Stimulated activated CD4-positive, alpha-beta T cell treated with anti-CD3 and anti-CD28 coated beads, Interleukin-15, amount 100 ng/mL, for 1 hour (primary cell): ENCODE data around the gene PTPN5.

Experiments used
- DNase-seq, 2 donors: peaks; one replicate each; pipeline ENCODE4 v3.0.0-alpha.2; 2020; ENCODE audit warnings: low read depth in 1 of 2, low spot score in 1 of 2

Gene PTPN5

DNA sequence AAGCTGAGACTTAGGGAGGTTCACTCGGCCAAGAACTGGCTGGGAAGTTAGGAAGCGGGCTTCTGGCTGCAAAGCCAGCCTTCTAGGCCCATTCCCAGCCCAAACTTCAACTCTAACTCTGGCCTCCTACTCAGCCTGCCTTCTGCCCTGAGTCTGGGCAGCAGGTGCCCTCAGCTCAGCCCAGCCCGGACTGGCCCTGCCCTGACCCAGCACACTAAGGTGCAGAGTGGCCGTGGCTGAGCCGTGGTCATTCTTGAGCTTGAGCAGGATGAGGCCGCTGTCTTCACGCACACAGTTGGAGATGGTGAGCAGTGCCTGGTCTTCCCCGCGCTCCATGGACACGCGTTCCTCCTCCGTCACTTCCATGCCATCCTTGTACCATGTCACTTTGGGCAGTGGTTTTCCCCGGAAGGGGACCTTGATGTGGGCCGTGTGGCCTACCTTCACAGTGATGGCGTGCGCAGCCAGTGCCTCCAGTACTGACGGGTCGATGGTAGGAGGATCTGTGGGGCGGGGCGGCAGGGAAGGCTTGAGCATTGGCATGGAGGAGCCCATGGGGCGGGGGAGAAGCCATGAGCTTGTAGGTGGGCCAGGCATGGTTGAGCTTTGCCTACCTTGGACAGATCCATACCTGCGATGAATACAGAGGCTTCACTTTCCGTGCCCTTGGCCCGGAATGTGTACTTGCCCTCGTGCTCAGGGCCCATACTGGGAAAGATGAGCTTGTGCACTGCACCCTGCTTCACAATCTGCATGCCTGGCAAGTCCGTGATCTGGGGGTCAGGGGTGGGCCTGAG, 77.8 kb downstream of the PTPN5 start:
- DNase-seq: no peak

DNA sequence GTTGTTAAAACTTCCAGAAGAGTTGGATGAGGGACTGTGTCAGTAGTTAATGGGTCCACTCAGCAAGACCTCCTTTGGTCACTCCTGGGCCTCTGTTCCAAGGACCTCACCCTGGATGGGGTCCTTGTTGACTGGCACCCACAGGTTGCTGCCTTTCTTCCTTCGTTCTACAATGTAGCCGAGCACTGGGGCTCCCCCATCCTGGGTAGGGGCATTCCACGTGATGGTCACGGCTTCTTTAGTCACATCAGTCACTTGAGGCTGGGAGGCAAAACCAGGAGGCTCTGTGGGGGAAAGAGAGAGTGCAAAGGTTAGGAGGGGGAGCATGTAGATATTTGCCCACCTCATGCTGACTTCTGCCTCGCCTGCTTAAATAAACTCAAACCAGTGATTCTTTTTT, 81.1 kb downstream of the PTPN5 start:
- no peak for DNase-seq

DNA sequence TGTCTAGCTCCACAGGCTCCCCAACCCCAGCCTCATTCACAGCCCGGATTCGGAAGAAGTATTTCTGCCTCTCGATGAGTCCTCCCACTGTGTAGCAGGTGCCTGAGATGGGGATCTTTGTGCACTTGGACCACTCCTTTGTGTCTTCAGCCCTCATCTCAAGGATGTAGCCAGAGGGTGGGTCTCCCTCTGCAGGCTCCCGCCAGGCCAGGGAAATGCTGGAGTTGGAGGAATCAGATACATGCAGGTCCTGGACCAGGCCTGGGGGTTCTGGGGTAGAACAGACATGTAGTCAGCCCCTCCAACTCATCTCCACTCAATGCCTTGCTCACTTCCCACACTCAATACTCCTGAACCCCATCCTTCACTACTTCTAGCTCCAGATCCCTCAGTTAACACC, 82.2 kb downstream of the PTPN5 start:
- DNase-seq: no peak

DNA sequence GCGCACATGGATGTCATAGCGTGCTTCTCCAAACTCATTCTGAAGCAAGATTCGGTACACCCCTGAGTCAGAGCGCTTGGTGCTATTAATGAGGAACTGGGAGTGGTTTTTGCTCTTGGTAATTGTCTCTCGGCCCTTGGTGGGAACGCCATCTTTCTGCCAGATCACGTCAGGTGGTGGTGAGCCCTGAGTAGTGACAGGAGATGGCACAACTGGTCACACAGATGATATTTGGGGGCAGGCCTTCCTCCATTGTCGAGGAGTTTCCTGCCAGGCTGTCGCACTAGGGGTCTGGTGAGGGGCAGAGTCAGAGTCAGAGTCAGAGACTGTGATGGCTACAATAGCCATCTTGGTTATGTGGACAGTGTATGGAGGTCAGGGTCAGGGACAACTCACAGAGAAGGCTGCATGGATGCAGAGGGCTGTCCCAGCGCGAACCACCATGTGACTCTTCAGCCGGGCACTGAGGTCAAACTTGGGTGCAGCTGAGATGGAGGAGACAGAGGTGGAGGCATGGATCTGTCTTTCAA, 83.7 kb downstream of the PTPN5 start:
- no peak for DNase-seq

DNA sequence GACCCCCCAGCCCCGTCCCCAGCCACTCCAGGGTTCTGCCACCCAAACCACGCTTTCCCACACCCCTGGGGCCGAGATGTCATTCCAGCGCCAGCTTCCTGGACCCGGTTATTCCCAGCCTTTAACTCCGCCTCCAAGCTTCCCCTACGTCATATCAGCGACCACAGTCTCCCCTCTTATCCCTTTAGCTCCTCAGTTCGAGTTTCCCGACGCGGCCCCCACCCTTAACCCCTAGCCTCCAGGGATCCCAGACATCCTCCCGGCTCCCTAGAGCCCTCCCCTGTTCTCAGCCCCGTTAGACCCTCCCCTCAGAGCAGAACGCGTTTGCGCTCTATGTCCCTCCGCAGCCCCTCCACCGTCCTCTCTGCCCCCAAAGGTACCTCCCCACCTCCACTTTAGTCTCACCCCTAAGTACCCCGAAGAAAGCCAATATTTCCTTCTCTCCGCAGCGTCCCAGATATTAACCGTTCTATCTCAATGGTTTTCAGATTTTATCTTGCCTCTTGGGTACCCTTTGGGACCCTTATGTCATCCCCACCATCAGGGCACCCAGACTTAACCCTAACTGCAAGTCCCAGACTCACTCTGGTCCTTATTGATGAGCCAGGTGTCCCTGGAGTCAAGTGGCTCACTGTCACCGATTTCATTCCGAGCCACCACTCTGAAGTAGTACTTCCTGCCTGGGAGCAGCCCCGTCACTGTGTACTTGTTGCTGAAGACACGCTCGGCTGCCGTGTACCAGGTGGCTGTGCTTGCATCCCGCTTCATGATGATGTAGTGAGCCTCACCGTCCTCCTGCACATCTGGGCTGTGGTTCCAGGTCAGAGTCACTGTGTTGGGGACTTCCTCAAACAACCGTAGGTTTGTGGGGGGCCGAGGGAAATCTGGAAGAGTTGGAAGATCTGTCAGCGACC, 85.0 kb downstream of the PTPN5 start:
- peak in 1 of 2 donors; percentile 34 for DNase-seq

DNA sequence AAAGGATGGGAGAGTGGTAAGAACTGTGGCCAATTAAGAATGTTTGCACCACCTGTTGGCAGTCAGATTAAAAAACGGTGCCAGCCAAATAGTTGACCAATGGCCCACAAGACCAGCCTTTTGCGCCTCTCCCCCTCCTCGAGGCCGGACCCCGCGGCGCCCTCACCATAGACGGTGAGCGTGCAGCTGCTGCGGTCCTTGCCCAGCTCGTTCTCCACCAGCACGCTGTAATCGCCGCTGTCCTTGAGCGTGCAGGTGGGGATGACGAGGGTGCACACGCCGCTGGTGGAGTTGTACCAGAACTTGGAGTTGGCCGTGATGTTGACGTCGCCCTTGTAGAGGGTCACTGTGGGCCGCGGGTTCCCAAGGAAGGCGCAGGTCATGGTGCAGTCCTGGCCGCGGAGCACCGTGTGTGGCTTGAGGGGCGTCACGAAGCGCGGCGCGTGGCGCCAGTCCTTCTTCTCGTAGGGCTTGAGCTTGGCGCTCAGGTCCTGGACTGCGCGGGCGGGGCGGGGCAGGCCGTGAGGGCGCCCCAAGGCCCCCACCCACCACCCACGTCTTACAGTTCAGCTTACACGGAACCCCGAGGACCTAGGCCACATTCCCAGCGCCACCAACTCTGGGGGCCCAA, 85.8 kb downstream of the PTPN5 start:
- no peak for DNase-seq

DNA sequence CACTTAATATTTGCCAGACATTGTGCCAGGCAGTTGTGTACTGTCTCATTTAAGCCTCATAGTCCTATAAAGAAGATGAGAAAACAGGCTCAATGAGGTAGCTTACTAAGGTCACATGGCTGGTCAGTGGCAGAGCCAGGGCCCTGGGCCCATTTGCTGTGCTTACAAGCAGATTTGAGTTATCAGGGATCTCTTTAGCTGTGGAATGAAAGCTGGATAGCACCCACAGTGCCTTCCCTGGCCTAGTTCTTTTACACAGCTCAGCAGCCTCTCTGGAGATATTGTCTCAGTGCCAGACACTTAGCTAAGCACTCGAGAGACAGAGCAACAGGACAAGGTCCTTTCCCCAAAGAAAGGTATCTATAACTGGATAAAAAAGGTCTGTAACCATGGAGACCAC, 86.9 kb downstream of the PTPN5 start:
- no peak for DNase-seq

DNA sequence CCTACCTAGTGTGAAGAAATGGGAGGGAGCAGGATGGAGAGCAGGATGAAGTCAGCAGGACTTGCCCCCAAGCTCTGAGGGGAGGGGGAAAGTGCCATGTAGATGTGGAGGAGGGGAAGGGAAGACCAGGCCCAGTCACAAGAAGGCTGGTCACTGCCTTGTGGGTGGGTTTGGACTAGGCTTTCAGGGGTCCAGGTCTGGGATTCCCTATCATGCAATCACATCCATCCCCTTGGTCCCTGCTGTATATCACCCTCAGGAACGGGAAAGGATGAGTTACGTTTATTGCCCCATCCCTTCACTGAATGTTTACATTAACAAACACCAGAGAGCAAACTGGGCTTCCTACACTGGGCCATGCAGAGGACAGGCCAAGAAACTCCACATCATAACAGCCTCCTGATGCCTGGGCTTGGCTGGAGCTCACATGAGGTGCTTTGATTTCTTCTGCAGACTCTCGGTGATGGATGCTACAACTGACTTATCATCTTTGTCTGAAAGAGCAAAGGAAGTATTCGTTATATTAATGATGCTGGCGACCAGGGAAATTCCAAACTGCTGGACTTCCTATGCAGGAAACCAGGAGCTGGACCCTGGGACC, 87.5 kb downstream of the PTPN5 start:
- no peak for DNase-seq

DNA sequence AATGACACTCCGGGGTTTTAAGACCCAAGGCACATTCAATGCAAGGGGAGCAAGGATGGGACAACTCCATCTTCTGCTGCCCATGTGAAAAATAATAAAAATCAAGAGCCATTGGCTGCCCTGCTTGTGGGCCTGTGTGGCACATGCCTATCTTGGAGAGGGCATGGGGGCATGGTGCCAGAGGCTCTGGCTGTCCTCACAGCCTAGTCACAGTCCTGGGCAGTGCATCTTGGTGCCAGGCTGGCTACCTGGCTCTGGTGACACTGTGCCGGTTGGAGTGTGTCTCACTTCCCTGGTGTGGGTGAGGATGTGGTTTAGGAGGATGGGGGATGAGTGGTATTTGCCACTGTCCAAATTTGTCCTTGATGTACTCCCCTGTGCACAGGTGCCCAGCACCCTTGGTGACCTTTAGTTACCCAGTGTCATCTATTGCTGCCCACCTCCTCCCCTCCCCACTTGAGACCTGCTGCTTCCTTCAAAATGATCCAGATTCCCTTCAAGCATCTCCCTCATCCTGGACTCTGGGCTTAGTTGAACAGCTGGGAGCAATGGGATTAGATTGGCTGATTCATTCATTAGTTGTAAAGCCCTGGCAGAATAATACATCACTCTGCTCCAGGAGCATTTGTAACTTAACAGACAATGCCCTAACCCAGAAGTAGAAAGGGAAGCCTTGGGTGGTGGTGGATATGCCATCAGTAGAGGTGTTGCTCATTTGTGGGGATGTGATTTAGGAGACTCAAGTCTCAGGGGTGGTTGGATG, 88.4 kb downstream of the PTPN5 start:
- no peak for DNase-seq

DNA sequence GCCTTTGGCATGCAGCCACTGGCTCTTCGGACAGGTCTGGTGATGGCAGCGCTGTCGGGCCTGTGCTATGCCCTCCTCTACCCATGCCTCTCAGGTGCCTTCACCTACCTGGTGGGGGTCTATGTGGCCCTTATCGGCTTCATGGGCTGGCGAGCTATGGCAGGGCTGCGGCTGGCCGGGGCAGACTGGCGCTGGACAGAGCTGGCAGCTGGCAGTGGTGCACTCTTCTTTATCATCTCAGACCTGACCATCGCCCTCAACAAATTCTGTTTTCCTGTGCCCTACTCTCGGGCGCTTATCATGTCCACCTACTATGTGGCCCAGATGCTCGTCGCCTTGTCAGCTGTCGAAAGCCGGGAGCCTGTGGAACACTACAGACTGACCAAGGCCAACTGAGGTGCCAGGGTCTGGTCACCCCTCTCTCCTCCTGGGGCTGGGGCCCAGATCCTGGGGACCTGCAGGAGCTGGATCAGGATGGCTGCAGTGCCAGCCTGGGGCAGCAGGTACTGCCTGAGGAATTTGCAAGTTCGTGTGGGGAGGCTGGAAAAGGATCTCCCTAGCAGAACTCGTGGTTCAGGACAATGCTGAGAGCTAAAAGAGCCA, 89.9 kb downstream of the PTPN5 start:
- no peak for DNase-seq

DNA sequence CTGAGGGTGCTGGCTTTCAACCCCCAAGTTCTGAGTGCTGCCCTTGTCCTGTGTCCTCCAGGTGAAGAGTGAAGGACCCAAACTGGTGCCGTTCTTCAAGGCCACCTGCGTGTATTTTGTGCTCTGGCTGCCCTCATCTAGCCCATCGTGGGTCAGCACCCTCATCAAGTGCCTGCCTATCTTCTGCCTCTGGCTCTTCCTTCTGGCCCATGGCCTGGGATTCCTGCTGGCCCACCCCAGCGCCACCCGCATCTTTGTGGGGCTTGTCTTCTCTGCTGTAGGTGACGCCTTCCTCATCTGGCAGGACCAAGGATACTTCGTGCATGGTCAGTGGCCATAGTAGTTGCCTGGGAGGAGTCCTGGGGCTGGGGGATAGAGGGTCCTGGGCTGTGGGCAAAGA, 90.7 kb downstream of the PTPN5 start:
- DNase-seq: no peak

DNA sequence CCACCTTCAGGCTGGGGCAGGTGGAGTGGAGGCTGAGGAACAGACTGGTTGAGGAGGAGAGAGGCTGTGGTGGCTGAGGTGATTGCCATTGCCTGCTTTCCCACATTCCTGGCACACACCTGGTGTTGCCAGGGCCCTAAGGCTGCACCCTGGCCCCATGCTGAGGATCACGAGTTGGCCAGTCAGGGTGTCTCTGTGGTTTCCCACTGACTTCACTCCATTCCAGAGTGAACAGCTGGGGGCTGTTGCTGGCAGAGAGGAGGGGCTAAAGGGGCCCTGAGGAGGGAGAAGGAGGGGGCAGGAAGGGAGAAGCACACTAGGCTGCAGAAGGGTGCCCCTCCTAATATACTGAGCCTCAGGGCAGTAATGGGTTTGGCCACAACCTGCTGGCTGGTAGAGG, 91.2 kb downstream of the PTPN5 start:
- no peak for DNase-seq

DNA sequence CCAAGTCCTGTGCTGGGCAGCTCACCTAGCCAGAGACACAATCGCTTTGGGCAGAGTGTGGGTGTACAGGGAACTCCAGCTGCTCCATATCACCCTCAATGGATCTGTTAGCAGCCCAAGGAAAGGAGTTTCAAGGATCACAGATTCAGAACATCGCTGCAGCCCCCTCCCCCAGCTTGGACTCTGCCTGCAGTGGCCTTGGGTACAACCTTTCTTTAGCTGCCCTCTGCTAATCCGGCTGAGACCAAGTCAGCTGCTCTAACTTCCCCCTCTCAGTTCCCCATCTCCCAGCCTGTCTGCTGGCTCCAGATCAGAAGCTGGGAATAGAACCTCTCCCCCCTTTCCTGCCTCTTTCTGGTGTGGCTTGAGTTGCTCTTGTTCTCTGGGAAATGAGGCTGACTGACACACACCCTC, 91.7 kb downstream of the PTPN5 start:
- DNase-seq: no peak

DNA sequence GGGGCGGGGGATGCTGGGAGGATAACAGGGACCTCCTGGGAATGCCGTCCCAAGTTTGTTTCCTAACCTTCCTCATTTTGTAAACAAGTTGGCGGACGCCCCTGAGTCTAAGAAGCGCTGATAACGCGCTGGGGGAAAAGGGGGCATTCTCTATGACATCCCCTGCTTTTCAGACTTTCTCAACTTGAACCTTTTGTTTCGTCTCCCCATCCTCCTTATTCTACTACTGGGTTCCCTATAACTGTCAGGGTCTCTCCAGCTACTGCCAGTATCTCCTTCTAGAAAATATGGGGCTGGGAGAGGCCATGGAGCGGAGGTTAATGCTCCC, 92.4 kb downstream of the PTPN5 start:
- no peak for DNase-seq

DNA sequence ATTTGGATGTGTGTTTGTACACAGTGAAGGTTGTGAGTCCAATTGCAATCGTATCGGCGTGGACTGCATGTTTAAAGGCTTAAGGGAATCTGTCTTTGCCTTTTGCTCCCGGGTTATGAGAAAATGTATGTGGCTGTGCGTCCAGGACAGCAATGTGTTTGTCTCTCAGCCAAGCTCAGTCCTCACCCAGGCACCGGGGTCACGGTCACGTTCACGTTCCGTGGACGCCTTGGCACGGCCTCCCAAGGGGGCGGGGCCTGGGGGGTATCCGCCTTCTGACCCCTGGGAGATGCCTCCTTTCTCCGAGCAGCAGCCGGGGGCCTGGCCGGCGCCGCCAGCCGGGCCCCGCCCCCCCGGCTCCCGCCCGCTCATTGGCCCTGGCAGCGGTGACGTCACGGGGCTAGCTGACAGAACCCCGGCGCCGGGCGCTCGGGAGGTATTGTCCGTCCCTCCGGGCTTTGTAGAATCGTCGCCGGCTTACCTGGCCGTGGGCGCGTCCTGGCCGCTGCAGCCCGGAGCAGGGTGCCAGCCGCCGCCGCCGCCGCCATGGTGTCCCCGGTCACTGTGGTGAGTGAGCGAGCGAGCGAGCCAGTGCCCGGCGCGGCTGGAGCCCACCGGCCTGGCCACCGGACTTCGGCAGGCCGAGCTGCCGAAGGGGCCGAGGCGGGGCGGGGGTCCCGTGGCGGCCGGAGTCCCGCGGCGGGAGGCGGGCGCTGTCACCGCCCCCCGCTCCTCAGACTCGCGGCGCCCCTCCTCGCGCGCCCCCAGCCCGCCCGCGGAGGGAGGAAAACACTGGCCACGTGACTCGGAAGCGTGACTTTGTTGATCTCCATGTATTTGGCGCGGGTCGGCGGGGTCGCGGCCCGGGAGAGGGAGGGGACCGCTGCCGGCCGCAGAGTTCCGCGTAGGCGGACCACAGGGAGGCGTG, 93.0 kb downstream of the PTPN5 start, which contains the start of gene TMEM86A:
TSS of gene TMEM86A (plus strand) at position 439 of the 928 bp plus-strand sequence. CDS start at position 547, 108 bp downstream.
- DNase-seq: peak; percentile 84 to 87

DNA sequence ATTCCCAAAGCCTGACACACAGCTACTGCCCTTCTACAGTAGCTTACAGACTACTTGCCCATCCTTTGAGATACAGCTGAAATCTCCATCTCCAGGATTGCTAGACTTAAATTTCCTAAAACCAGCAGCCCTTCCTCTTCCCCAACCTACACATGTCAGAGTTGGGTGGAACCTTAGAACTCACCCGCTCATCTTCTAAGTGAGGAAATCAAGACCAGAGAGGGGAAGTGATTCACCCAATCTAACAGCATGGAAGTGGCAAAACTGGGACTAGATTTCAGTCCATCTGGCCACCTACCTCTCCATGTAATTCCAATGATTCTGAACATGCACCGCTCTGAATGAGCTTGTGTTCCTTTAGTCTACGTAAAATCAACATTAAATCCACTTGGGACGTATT, 94.0 kb downstream of the PTPN5 start:
- DNase-seq: no peak

DNA sequence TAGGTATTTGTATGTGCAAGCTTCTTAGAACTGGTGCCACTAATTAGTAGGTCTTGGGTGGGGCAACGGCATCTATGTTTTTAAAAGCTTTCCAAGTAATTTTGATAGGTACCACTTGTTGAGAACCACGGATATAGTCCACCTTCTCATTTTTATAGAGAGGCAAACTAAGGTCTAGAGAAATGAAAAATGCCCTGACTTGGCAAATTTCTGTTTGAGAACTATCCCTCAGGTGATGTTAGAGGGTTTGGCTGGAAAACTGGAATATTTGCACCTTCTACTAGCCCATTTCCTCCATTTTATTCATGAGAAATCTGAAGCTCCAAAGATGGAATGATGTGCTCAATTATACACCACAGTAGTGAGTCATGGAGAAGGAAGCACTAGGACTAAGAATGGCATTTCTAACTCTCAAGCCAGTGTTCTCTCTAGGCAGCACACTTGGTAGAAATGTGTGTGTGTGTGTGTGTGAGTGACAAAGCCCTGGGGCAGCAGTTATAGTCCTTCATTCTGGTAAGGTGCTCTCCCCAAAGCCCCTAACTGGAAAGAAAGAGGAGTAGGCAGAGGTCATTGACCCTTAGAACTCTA, 94.9 kb downstream of the PTPN5 start:
- DNase-seq: no peak

DNA sequence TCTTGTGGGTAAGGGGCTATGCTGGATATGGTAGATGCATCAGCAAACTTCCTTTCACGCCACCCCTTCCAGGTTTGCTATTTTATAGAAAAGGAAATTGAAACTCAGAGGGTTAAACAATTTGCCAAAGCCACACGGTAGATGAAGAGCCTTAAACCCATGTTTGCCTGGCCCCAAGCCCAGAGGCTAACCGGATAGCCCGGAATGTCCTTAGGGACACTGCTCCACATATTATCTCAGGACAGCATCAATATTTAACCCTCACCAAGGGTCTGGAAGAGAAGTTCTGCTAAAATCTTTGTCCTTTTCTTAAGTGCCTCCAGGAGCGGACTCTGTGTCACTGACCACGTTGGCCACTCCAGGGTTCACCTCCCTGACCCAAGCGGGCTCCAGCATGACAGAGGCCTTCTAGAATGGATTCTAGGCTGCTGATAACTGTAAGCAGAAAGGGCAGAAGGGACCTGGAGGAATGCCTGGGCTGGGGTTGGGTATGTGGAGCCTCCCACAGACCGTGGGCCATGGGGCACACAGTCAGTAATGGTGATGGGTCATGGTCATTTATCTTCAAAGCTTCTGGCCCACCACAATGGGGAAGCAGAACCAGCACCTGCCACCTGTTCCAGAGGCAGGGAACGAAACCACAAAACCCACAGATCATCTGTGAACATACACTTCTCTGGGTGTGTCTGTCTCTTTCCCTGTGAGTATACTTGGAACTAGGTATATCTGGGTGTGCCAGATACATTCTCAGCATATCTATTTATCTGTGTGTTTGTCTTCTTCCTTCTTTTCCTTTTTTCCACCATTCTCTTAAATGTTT, 98.4 kb downstream of the PTPN5 start:
- no peak for DNase-seq
